Effector memory CD8-positive, alpha-beta T cell (primary cell): ENCODE measurements around the gene SYP.

Source experiments
- ATAC-seq: fragments of 150-1000 bp; cut with Tn5 transposase; replicated peaks from 2 replicates; pipeline ENCODE4 v1.10.0; 2021; ENCODE audit warnings: mild to moderate bottlenecking, moderate library complexity
- DNase-seq, 3 experiments: peaks; one replicate each; pipeline ENCODE4 v3.0.0; 2021
- H3K27ac Mint-ChIP-seq, 2 donors: one replicate each; pipeline ENCODE4 v1.8.0; 2022; ENCODE audit warnings: mild to moderate bottlenecking in 2 of 2, mixed read lengths in 2 of 2, moderate library complexity in 2 of 2
- H3K27me3 Mint-ChIP-seq, 2 donors: one replicate each; pipeline ENCODE4 v1.8.0; 2022; ENCODE audit warnings: mixed read lengths in 2 of 2
- H3K36me3 Mint-ChIP-seq: one replicate; pipeline ENCODE4 v1.8.0; 2022; ENCODE audit warnings: mild to moderate bottlenecking, moderate library complexity, mixed read lengths; ENCODE audit not compliant: insufficient read depth
- H3K4me1 Mint-ChIP-seq, 2 donors: one replicate each; pipeline ENCODE4 v1.8.0; 2022; ENCODE audit warnings: low read depth in 2 of 2, mixed read lengths in 2 of 2
- H3K4me3 Mint-ChIP-seq, 2 donors: one replicate each; pipeline ENCODE4 v1.8.0; 2022; ENCODE audit warnings: mild to moderate bottlenecking in 2 of 2, mixed read lengths in 2 of 2, moderate library complexity in 2 of 2
- H3K9me3 Mint-ChIP-seq, 2 donors: one replicate each; pipeline ENCODE4 v1.8.0; 2022; ENCODE audit warnings: mixed read lengths in 2 of 2

SYP gene

DNA sequence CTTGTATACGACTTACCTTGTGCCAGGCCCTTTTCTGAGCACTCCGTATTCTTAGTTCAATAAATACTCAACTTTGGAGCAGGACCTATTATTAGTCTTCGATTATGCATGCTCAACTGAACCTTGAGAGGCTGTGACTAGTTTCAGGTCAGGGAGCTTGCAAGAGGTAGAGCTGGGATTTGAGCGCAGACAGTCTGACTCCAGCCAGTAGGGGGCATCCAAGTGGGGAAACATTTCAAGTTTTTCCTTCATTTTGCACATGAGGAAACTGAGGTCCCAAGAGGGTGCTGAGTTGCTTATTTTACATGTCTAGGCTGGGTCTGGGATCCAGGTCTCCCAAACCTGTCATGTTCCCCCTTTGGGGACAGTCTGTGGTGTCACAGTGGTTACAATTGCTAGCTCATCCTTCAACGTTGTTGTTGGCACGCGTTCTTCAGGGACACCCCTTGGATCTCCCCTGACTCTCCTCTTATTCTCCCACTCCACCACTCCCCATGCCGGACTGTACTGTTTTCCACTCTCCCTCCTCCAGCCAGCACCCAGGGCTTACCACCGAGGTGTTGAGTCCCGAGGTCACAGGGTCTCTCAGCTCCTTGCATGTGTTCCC is 7.2 kb downstream of the SYP start:
- peak overlapping the region; percentile 33 for H3K4me3 Mint-ChIP-seq
- no peak overlapping the region for H3K27ac Mint-ChIP-seq
- H3K9me3 Mint-ChIP-seq = no peaks in the 10 kb centered on the region
- DNase-seq (no peak), ATAC-seq (no peak)
- H3K27me3 Mint-ChIP-seq = no peaks in the 10 kb centered on the region
- H3K36me3 Mint-ChIP-seq = peaks cover 10% of the 10 kb centered on the region
- H3K4me1 Mint-ChIP-seq = peaks cover 10 to 20% of the 10 kb centered on the region in 2 donors

GRCh38 chrX:49191574-49192011 is 8.4 kb downstream of the SYP start:
- DNase-seq (no peak), ATAC-seq (peak; percentile 14)
- Mint-ChIP-seq H3K36me3 (peaks cover 10% of the 10 kb centered on the region), H3K9me3 (no peaks in the 10 kb centered on the region), H3K4me1 (peaks cover 10 to 20% of the 10 kb centered on the region in 2 donors), H3K27me3 (no peaks in the 10 kb centered on the region), H3K4me3 (peak overlapping the region; percentile 85 to 88), H3K27ac (peak overlapping the region; percentile 70 to 87)

DNA sequence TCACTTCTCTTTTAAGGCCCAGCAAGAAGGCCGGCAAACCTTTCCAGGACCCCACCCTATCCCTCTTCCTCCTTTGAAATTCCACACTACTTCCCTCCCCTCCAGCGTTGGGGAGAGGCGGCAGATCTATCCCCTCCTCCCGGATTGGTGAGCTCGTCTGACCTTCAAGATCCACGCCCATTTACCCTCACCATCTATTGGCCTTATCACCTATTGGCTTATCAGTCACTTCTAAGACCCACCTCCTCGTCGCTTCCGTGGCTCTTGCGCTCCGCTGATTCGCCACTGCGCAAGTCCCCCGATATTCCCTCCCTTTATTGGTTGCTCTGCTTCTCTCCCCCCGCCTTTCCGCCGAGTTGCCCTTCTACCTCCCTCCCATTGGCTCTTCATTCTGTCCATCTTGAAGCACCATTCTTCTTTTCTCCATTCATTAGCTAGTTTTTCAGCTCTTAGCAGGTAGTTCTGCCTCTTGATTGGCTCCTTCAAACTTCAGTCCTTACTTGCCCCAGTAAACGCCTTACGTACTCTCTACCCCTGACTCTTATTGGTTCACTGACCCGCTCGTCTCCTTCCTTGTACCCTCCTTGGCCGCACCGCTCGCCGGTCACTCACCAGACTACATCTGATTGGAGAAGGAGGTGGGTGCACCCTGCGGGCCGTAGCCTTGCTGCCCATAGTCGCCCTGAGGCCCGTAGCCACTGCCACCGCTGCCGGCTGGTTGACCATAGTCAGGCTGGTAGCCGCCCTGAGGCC is 9.0 kb downstream of the SYP start:
- peak; percentile 76 to 77 (median 76) for DNase-seq
- Mint-ChIP-seq H3K9me3 (no peaks in the 10 kb centered on the region), H3K27me3 (no peaks in the 10 kb centered on the region), H3K36me3 (peaks cover 10% of the 10 kb centered on the region), H3K27ac (peak overlapping the region; percentile 70 to 87), H3K4me3 (peak overlapping the region; percentile 85 to 88), H3K4me1 (peaks cover 10 to 22% of the 10 kb centered on the region in 2 donors)
- peak; percentile 84 for ATAC-seq

- Mint-ChIP-seq H3K9me3 (no peaks in the 10 kb centered on the region), H3K4me1 (peaks cover 16 to 28% of the 10 kb centered on the region in 2 donors), H3K27ac (no peak overlapping the region), H3K36me3 (peaks cover 10% of the 10 kb centered on the region), H3K4me3 (peak overlapping the region in 1 of 2 donors; percentile 28), H3K27me3 (no peaks in the 10 kb centered on the region)
- ATAC-seq (no peak), DNase-seq (no peak)
These were observed 10.4 kb downstream of the SYP start for GRCh38 chrX:49189606-49190005.

- no peak for DNase-seq
- no peak for ATAC-seq
- Mint-ChIP-seq H3K36me3 (peaks cover 10% of the 10 kb centered on the region), H3K27ac (peak overlapping the region in 1 of 2 donors; percentile 66), H3K4me1 (peaks cover 14 to 30% of the 10 kb centered on the region in 2 donors), H3K4me3 (no peak overlapping the region), H3K9me3 (no peaks in the 10 kb centered on the region), H3K27me3 (no peaks in the 10 kb centered on the region)
These were observed 11.4 kb downstream of the SYP start for GRCh38 chrX:49188468-49189076.

DNA sequence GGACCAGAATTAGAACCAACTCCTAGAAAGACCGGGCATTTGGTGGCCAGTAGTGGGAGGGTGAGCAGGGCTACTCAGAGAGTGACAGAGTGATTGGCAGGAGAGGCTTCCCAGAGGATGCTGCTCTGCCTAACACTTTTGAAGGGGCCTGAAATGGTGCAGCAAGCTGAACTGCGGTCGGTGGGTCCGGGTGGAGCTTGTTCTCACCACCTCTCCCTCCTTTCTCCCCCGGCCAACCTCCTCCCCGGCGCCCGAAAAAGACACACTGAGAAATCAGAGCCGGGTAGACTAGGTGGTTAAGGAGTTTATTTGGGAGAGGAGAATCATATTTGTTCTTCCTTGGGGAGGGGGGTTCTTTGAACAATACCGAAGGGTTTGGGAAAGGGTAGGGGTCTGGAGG is 12.5 kb downstream of the SYP start:
- Mint-ChIP-seq H3K27me3 (no peaks in the 10 kb centered on the region), H3K4me3 (peak overlapping the region in 1 of 2 donors; percentile 77), H3K36me3 (peaks cover 12% of the 10 kb centered on the region), H3K4me1 (peaks cover 12 to 23% of the 10 kb centered on the region in 2 donors), H3K9me3 (no peaks in the 10 kb centered on the region), H3K27ac (no peak overlapping the region)
- ATAC-seq (no peak), DNase-seq (no peak)

GRCh38 chrX:49187028-49187394 is 13.0 kb downstream of the SYP start:
- peaks cover 12 to 23% of the 10 kb centered on the region in 2 donors for H3K4me1 Mint-ChIP-seq
- H3K4me3 Mint-ChIP-seq = peak overlapping the region; percentile 77 to 81
- H3K9me3 Mint-ChIP-seq = no peaks in the 10 kb centered on the region
- peak overlapping the region; percentile 52 to 68 for H3K27ac Mint-ChIP-seq
- ATAC-seq = no peak
- H3K27me3 Mint-ChIP-seq = no peaks in the 10 kb centered on the region
- no peak for DNase-seq
- H3K36me3 Mint-ChIP-seq = peaks cover 17% of the 10 kb centered on the region

DNA sequence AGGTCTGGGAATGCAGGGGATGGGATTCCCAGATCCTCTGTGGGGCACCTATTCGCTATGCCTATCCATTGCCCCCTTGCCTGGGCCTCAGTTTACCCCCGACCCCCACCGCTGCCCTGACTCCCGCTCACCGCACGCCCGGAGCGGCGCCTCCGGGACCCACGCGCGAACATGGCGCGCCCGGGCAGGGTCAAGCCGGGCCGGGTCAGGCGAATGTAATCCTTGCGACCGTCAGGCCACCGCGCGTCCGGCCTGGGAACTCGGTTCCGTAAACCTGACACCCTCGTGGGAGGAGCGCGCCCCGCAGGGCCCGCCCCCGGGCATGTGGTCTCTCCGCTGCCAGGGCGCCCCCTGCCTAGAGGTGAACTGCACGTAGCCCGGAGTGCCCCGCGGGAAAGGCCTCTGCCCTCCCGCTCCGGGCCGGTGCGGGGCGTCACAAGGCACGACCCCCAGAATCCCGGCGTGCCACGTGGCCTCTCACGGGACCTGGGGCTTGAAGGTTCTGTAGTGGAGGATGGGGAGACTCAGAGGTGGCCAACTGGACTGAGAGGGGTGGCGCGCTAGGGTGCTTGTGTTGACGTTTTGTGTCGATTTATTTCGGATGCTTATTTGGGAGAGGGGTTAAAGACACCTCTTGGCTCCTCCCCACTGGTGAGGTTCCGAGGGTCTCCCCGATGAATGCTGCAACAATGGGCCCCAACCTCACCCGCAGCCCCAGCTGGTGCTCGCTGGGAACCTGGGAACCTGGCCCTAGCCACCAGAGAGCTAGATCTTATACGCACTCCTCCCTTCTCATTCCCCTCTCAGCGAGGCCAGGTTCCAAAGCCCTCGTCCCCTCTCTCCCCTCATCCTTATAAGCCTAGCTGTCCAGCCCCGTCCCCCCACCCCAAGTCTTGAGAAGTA is 13.6 kb downstream of the SYP start, which contains the start of gene PRICKLE3:
TSS of gene PRICKLE3 (minus strand) at position 249 of the 903 bp plus-strand sequence. CDS start at position 173, 76 bp downstream.
- Mint-ChIP-seq H3K27ac (peak within 1 kb of the TSS; percentile 52 to 68), H3K36me3 (peaks cover 17% of the 10 kb centered on the region), H3K4me3 (peak within 1 kb of the TSS; percentile 77 to 81), H3K27me3 (no peaks in the 10 kb centered on the region), H3K9me3 (no peaks in the 10 kb centered on the region), H3K4me1 (peaks cover 12 to 22% of the 10 kb centered on the region in 2 donors)
- peak; percentile 55 to 64 (median 57) for DNase-seq
- ATAC-seq = peak; percentile 26

GRCh38 chrX:49184294-49185281 is 15.4 kb downstream of the SYP start:
- Mint-ChIP-seq H3K4me1 (peaks cover 6 to 14% of the 10 kb centered on the region in 2 donors), H3K4me3 (peak overlapping the region; percentile 77 to 81), H3K27me3 (no peaks in the 10 kb centered on the region), H3K27ac (peak overlapping the region in 1 of 2 donors; percentile 29), H3K9me3 (no peaks in the 10 kb centered on the region), H3K36me3 (peaks cover 15% of the 10 kb centered on the region)
- DNase-seq (no peak), ATAC-seq (peak; percentile 48)

DNA sequence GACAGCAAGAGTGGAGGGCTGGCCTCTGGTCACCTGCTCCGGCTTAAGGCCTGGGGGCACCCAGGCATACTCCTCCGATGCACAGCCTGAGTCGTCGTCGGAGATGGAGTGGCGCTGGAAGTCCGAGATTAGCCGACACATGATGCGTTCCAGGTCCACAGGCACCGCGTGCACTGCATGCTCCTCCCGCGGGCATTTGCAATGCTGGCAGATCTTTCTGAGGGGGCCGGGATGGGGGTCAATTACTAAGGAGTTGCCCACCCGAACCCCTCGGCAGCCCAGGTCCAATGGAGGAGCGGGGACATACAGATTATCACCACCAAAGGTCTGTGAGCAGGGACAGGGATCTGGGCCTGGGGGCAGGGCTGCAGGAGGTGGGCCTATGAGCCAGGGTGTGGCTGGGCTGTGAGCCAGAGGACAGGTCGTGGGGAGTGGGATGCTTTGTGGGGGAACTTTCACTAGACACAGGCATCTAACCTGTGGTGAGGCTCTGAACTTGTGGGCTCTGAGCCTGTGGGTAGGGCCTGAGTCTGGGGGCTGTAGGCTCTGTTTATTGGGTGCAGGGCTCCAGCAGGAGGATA is 16.2 kb downstream of the SYP start:
- Mint-ChIP-seq H3K27ac (no peak overlapping the region), H3K4me3 (peak overlapping the region; percentile 77 to 81), H3K36me3 (peaks cover 15% of the 10 kb centered on the region), H3K27me3 (no peaks in the 10 kb centered on the region), H3K4me1 (peaks cover 6 to 12% of the 10 kb centered on the region in 2 donors), H3K9me3 (no peaks in the 10 kb centered on the region)
- DNase-seq = no peak
- no peak for ATAC-seq

- Mint-ChIP-seq H3K4me1 (peaks cover 4 to 16% of the 10 kb centered on the region in 2 donors), H3K4me3 (no peak overlapping the region), H3K36me3 (peaks cover 39% of the 10 kb centered on the region), H3K27ac (peak overlapping the region in 1 of 2 donors; percentile 57), H3K9me3 (no peaks in the 10 kb centered on the region), H3K27me3 (no peaks in the 10 kb centered on the region)
- DNase-seq (no peak), ATAC-seq (no peak)
These were observed 20.6 kb downstream of the SYP start for GRCh38 chrX:49179358-49179757.

- no peak for DNase-seq
These were observed 21.5 kb downstream of the SYP start for GRCh38 chrX:49178537-49178936.

More at GRCh38 chrX:49178537-49178936, 21.5 kb downstream of the SYP start:
- H3K4me3 Mint-ChIP-seq = no peak overlapping the region
- H3K27me3 Mint-ChIP-seq = no peaks in the 10 kb centered on the region
- peaks cover 43% of the 10 kb centered on the region for H3K36me3 Mint-ChIP-seq
- no peak for ATAC-seq
- no peak overlapping the region for H3K27ac Mint-ChIP-seq
- H3K4me1 Mint-ChIP-seq = peaks cover 4 to 12% of the 10 kb centered on the region in 2 donors
- no peaks in the 10 kb centered on the region for H3K9me3 Mint-ChIP-seq
